Fibroblast of villous mesenchyme (primary cell): Measurements from ENCODE around the gene NHERF1. TPM values are rescaled to one million over a fixed set of nuclear protein-coding genes. Genes with fewer than 3 reads are reported as not detected.

Source experiments
- DNase-seq: peaks from one replicate; pipeline ENCODE4 v3.0.0-alpha.2; 2010; ENCODE audit warnings: low read depth
- H3K4me3 ChIP-seq: 2 replicates; pipeline ENCODE4 v1.5.1; 2011; ENCODE audit warnings: low read depth, mild to moderate bottlenecking, low read length
- total RNA-seq: library from RNA; depleted of rRNA; stranded (reverse); fragments of >200 nt; gene quantifications from 2 replicates; pipeline ENCODE4 v1.2.3, GENCODE V29; 2012
- TF ChIP-seq, protein P1 (sequence below): IDR thresholded peaks from 2 replicates; pipeline ENCODE4 v1.5.1; 2012; ENCODE audit warnings: low read depth, mild to moderate bottlenecking, low read length; ENCODE audit not compliant: insufficient read depth

Gene NHERF1
- total RNA-seq, 1 donor: 20.7 TPM

GRCh38 chr17:74776044-74776962 is 27.9 kb downstream of the NHERF1 start, which contains the start of gene NAT9:
TSS of gene NAT9 (minus strand) at chr17:74776345. CDS start at chr17:74775698, 647 bp downstream.
- TF ChIP-seq, protein P1, sequence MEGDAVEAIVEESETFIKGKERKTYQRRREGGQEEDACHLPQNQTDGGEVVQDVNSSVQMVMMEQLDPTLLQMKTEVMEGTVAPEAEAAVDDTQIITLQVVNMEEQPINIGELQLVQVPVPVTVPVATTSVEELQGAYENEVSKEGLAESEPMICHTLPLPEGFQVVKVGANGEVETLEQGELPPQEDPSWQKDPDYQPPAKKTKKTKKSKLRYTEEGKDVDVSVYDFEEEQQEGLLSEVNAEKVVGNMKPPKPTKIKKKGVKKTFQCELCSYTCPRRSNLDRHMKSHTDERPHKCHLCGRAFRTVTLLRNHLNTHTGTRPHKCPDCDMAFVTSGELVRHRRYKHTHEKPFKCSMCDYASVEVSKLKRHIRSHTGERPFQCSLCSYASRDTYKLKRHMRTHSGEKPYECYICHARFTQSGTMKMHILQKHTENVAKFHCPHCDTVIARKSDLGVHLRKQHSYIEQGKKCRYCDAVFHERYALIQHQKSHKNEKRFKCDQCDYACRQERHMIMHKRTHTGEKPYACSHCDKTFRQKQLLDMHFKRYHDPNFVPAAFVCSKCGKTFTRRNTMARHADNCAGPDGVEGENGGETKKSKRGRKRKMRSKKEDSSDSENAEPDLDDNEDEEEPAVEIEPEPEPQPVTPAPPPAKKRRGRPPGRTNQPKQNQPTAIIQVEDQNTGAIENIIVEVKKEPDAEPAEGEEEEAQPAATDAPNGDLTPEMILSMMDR: no peak
- H3K4me3 ChIP-seq: peak within 1 kb of the TSS; percentile 71
- peak; percentile 95 for DNase-seq

GRCh38 chr17:74776990-74777389 is 28.6 kb downstream of the NHERF1 start:
- no peak for DNase-seq
- TF ChIP-seq, protein P1: no peak
- H3K4me3 ChIP-seq: peak overlapping the region; percentile 71

GRCh38 chr17:74777901-74778515 is 29.6 kb downstream of the NHERF1 start:
- TF ChIP-seq, protein P1: no peak
- H3K4me3 ChIP-seq: no peak overlapping the region
- no peak for DNase-seq

- no peak overlapping the region for H3K4me3 ChIP-seq
- TF ChIP-seq, protein P1: no peak
- peak; percentile 91 for DNase-seq
Observed at GRCh38 chr17:74778960-74779359, 30.5 kb downstream of the NHERF1 start.

DNA sequence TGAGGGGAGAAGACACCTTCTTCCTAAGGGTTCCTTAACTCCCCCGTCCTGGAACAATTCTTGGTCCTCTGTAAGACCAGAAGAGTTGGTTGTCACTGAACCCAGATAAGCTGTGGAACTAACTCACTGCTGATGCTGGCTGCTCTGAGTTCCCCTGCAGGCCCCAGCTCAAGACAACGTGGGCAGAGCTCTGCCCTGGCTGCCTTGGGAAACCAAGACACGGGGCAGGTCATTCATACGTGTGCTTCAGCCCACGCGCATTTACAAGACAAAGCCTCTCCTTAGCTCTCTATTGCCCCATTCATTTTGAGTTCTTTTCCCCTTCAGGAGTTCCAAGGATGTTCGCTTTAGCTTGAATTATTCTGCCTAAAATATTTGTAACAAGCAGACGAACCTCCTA is 31.1 kb downstream of the NHERF1 start:
- no peak overlapping the region for H3K4me3 ChIP-seq
- TF ChIP-seq, protein P1: no peak
- DNase-seq: no peak

DNA sequence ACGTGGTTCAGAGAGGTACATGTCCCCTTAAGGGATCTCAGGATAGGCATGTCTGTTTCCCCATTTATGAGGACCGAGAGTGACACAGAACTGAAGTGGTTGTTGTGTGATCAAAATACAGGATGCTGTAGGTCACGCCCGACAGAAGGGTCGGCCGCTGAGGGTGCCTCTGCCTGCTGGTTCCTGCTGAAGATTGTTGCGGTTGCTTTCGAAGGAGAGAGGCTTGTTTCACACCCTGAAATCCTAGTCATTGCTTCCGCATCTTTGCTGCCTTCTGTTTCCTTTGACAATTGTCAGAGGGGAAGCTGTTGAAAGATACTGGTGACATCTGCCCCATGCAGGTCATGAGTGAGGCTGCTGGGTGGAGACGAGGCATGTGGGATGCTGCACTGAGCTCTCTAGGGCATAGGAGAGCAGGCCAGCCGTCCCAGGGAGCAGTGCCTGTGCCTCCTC is 31.5 kb downstream of the NHERF1 start:
- TF ChIP-seq, protein P1: no peak
- H3K4me3 ChIP-seq: no peak overlapping the region
- DNase-seq: no peak
